NCI-H226 (cell line): Measurements from ENCODE around the gene DCUN1D2.

Source experiments
- DNase-seq: peaks from one replicate; pipeline ENCODE4 v3.0.0-alpha.2; 2015

The DCUN1D2 gene

GRCh38 chr13:113518076-113518803 lies 27.7 kb upstream of the DCUN1D2 start:
- DNase-seq: no peak

- DNase-seq: no peak
Observed at GRCh38 chr13:113514847-113515246, 24.3 kb upstream of the DCUN1D2 start.

- DNase-seq: no peak
Observed at GRCh38 chr13:113513761-113514160, 23.2 kb upstream of the DCUN1D2 start.

GRCh38 chr13:113511361-113511760 lies 20.9 kb upstream of the DCUN1D2 start:
- no peak for DNase-seq

GRCh38 chr13:113510871-113511270 lies 20.4 kb upstream of the DCUN1D2 start:
- no peak for DNase-seq

- DNase-seq: no peak
Observed at GRCh38 chr13:113509989-113510388, 19.5 kb upstream of the DCUN1D2 start.

- DNase-seq: no peak
Observed at GRCh38 chr13:113508521-113509254, 18.2 kb upstream of the DCUN1D2 start.

- DNase-seq: no peak
Observed at GRCh38 chr13:113507505-113508345, 17.2 kb upstream of the DCUN1D2 start.

GRCh38 chr13:113506871-113507388 lies 16.4 kb upstream of the DCUN1D2 start:
- no peak for DNase-seq

- no peak for DNase-seq
Observed at GRCh38 chr13:113506025-113506685, 15.6 kb upstream of the DCUN1D2 start.

- DNase-seq: no peak
Observed at GRCh38 chr13:113502686-113503085, 12.2 kb upstream of the DCUN1D2 start.

GRCh38 chr13:113500530-113501265 lies 10.2 kb upstream of the DCUN1D2 start:
- DNase-seq: no peak

GRCh38 chr13:113499936-113500335 lies 9.4 kb upstream of the DCUN1D2 start:
- DNase-seq: peak; percentile 42

- DNase-seq: no peak
Observed at GRCh38 chr13:113498905-113499304, 8.4 kb upstream of the DCUN1D2 start.

GRCh38 chr13:113497217-113497616 lies 6.7 kb upstream of the DCUN1D2 start:
- DNase-seq: no peak

- no peak for DNase-seq
Observed at GRCh38 chr13:113495494-113496210, 5.1 kb upstream of the DCUN1D2 start.

- peak; percentile 88 for DNase-seq
Observed at GRCh38 chr13:113493315-113493951, 2.9 kb upstream of the DCUN1D2 start.

GRCh38 chr13:113491982-113492381 lies 1.5 kb upstream of the DCUN1D2 start:
- DNase-seq: no peak

GRCh38 chr13:113491418-113491883 lies 940 bp upstream of the DCUN1D2 start:
- DNase-seq: no peak
